GM23248 (cell line): Measurements from ENCODE around the gene ICA1. TPM values are rescaled to one million over a fixed set of nuclear protein-coding genes. Genes with fewer than 3 reads are reported as not detected.
A peak's percentile ranks its signal among the peaks of the same experiment; 100 is the strongest.

Source experiments
- DNase-seq: peaks from one replicate; pipeline ENCODE4 v3.0.0-alpha.2; 2015
- H2AFZ ChIP-seq: fragments of 200-600 bp; sonication (generic); 2 replicates; pipeline ENCODE4 v1.6.1; 2016; ENCODE audit warnings: antibody characterized with exemption
- H3F3A ChIP-seq: fragments of 200-600 bp; sonication (generic); 2 replicates; pipeline ENCODE4 v1.6.1; 2016; ENCODE audit warnings: mild to moderate bottlenecking, antibody characterized with exemption, mixed run types; ENCODE audit not compliant: insufficient read depth
- H3K27ac ChIP-seq: fragments of 200-600 bp; sonication (generic); 2 replicates; pipeline ENCODE4 v1.5.1; 2016; ENCODE audit warnings: mild to moderate bottlenecking
- H3K27me3 ChIP-seq: fragments of 200-600 bp; sonication (generic); replicated peaks from 2 replicates; pipeline ENCODE4 v1.6.1; 2016; ENCODE audit warnings: mild to moderate bottlenecking; ENCODE audit not compliant: insufficient read depth
- H3K36me3 ChIP-seq: fragments of 200-600 bp; sonication (generic); 2 replicates; pipeline ENCODE4 v1.6.1; 2016; ENCODE audit warnings: low read depth, mild to moderate bottlenecking
- H3K4me1 ChIP-seq: fragments of 200-600 bp; sonication (generic); 2 replicates; pipeline ENCODE4 v1.6.1; 2016; ENCODE audit warnings: mild to moderate bottlenecking; ENCODE audit not compliant: insufficient read depth
- H3K4me2 ChIP-seq: fragments of 200-600 bp; sonication (generic); one replicate; pipeline ENCODE4 v1.6.1; 2016; ENCODE audit warnings: mild to moderate bottlenecking; ENCODE audit not compliant: unreplicated experiment
- H3K4me3 ChIP-seq: fragments of 200-600 bp; sonication (generic); 2 replicates; pipeline ENCODE4 v1.5.1; 2016; ENCODE audit warnings: mild to moderate bottlenecking
- H3K79me2 ChIP-seq: fragments of 200-600 bp; sonication (generic); 2 replicates; pipeline ENCODE4 v1.6.1; 2016; ENCODE audit warnings: mild to moderate bottlenecking; ENCODE audit not compliant: insufficient read depth
- H3K9ac ChIP-seq: fragments of 200-600 bp; sonication (generic); 2 replicates; pipeline ENCODE4 v1.6.1; 2016; ENCODE audit warnings: mild to moderate bottlenecking
- H3K9me2 ChIP-seq: fragments of 200-600 bp; sonication (generic); 2 replicates; pipeline ENCODE4 v1.6.1; 2016; ENCODE audit warnings: mixed run types, mild to moderate bottlenecking, moderate library complexity; ENCODE audit not compliant: insufficient read depth
- H3K9me3 ChIP-seq: fragments of 200-600 bp; sonication (generic); one replicate; pipeline ENCODE4 v1.6.1; 2017; ENCODE audit warnings: low read depth
- H4K20me1 ChIP-seq: fragments of 200-600 bp; sonication (generic); 2 replicates; pipeline ENCODE4 v1.6.0; 2016; ENCODE audit not compliant: insufficient read depth
- EZH2 ChIP-seq: fragments of 200-600 bp; sonication (generic); IDR thresholded peaks from 2 replicates; pipeline ENCODE4 v1.6.1; 2018; ENCODE audit warnings: antibody characterized with exemption, mild to moderate bottlenecking; ENCODE audit not compliant: insufficient read depth, poor library complexity, severe bottlenecking
- EZH2phosphoT487 ChIP-seq: fragments of 200-600 bp; sonication (generic); IDR thresholded peaks from 2 replicates; pipeline ENCODE4 v1.6.1; 2018; ENCODE audit warnings: antibody characterized with exemption, moderate library complexity, mild to moderate bottlenecking, low read depth; ENCODE audit not compliant: insufficient read depth
- WGBS, 2 experiments: methylation state at CpG; one replicate each; pipeline ENCODE4 v1.1.6; 2015 to 2017; ENCODE audit warnings: low lambda C conversion rate in 2 of 2, low coverage in 1 of 2; ENCODE audit errors: missing lambda C conversion rate in 2 of 2; 5-methylcytosine and 5-hydroxymethylcytosine counted together
- in situ Hi-C: fragments of 300-500 bp; cut with MboI; formaldehyde crosslinking; loops from 2 replicates; pipeline ENCODE4 v1.15.0; 2020
- polyA plus RNA-seq: library from polyadenylated mRNA; unstranded; fragments of >200 nt; fragmentation: Nextera tagmentation; extraction: Ambion mirVana; gene quantifications from 2 replicates; pipeline ENCODE4 v1.2.1, GENCODE V29; 2016
- total RNA-seq: library from RNA; depleted of rRNA; stranded (reverse); fragments of >200 nt; shearing (Covaris generic); gene quantifications from 2 replicates; pipeline ENCODE4 v1.2.3, GENCODE V29; 2014

The ICA1 gene
- total and polyA plus RNA-seq, 2 experiments from 2014 or later, result not detected

GRCh38 chr7:8220376-8221100 lies 41.4 kb downstream of the ICA1 start:
- TF ChIP-seq EZH2phosphoT487 (no peak), EZH2 (no peak)
- Histone ChIP-seq H3K36me3 (no peaks in the 10 kb centered on the region), H3K27ac (no peak overlapping the region), H3K9ac (no peak overlapping the region), H3K4me2 (no peak overlapping the region), H3K4me1 (no peaks in the 10 kb centered on the region), H3K4me3 (no peak overlapping the region), H4K20me1 (no peaks in the 10 kb centered on the region), H3F3A (no peaks in the 10 kb centered on the region), H3K9me3 (no peaks in the 10 kb centered on the region), H3K27me3 (no peaks in the 10 kb centered on the region), H2AFZ (no peak overlapping the region), H3K9me2 (no peaks in the 10 kb centered on the region), H3K79me2 (no peaks in the 10 kb centered on the region)
- in situ Hi-C loops, result loop anchor here (25.0 kb wide), 2 partner anchors 808 to 1258 kb away; no protein-coding TSS in a partner anchor
- WGBS, 2 experiments, result 69 to 70% methylated on average over 7 of the region's 7 CpGs
- DNase-seq, result no peak

GRCh38 chr7:8217200-8218068 lies 44.5 kb downstream of the ICA1 start:
- peak overlapping the region; percentile 40 for H3K4me2 ChIP-seq
- no peak overlapping the region for H3K9ac ChIP-seq
- no peaks in the 10 kb centered on the region for H4K20me1 ChIP-seq
- H2AFZ ChIP-seq, result 0 out of 2 replicates have a peak overlapping the region, but pooled peaks have one; percentile 47
- H3K4me3 ChIP-seq, result no peak overlapping the region
- DNase-seq, result peak; percentile 81
- no peaks in the 10 kb centered on the region for H3K4me1 ChIP-seq
- H3K9me2 ChIP-seq, result no peaks in the 10 kb centered on the region
- H3K27me3 ChIP-seq, result peaks cover 4% of the 10 kb centered on the region
- no peaks in the 10 kb centered on the region for H3K79me2 ChIP-seq
- in situ Hi-C loops, result loop anchor here (25.0 kb wide), 2 partner anchors 805 to 1255 kb away; no protein-coding TSS in a partner anchor
- no peaks in the 10 kb centered on the region for H3K36me3 ChIP-seq
- TF ChIP-seq EZH2phosphoT487 (no peak), EZH2 (no peak)
- no peak overlapping the region for H3K27ac ChIP-seq
- no peaks in the 10 kb centered on the region for H3F3A ChIP-seq
- no peaks in the 10 kb centered on the region for H3K9me3 ChIP-seq
- 29 to 30% methylated on average over 7 of the region's 7 CpGs for WGBS, 2 experiments

- TF ChIP-seq EZH2phosphoT487 (no peak), EZH2 (no peak)
- 40 to 48% methylated on average over 3 of the region's 3 CpGs for WGBS, 2 experiments
- no peaks in the 10 kb centered on the region for H3K9me2 ChIP-seq
- H3F3A ChIP-seq, result no peaks in the 10 kb centered on the region
- no peaks in the 10 kb centered on the region for H4K20me1 ChIP-seq
- no peak overlapping the region for H3K27ac ChIP-seq
- no peaks in the 10 kb centered on the region for H3K79me2 ChIP-seq
- H3K4me3 ChIP-seq, result no peak overlapping the region
- no peak overlapping the region for H2AFZ ChIP-seq
- no peak overlapping the region for H3K9ac ChIP-seq
- no peak for DNase-seq
- in situ Hi-C loops, result loop anchor here (25.0 kb wide), 2 partner anchors 804 to 1254 kb away; no protein-coding TSS in a partner anchor
- H3K4me1 ChIP-seq, result no peaks in the 10 kb centered on the region
- H3K36me3 ChIP-seq, result no peaks in the 10 kb centered on the region
- no peak overlapping the region for H3K4me2 ChIP-seq
- peaks cover 4% of the 10 kb centered on the region for H3K27me3 ChIP-seq
- H3K9me3 ChIP-seq, result no peaks in the 10 kb centered on the region
Observed at GRCh38 chr7:8216334-8216690, 45.7 kb downstream of the ICA1 start.

GRCh38 chr7:8215648-8216333 lies 46.2 kb downstream of the ICA1 start:
- WGBS, 2 experiments, result 58 to 59% methylated on average over 6 of the region's 6 CpGs
- TF ChIP-seq EZH2phosphoT487 (no peak), EZH2 (no peak)
- H3K4me3 ChIP-seq, result no peak overlapping the region
- peaks cover 4% of the 10 kb centered on the region for H3K27me3 ChIP-seq
- no peak overlapping the region for H2AFZ ChIP-seq
- H3K36me3 ChIP-seq, result no peaks in the 10 kb centered on the region
- H3K4me1 ChIP-seq, result no peaks in the 10 kb centered on the region
- in situ Hi-C loops, result loop anchor here (25.0 kb wide), 2 partner anchors 803 to 1253 kb away; no protein-coding TSS in a partner anchor
- no peak overlapping the region for H3K27ac ChIP-seq
- H3K79me2 ChIP-seq, result no peaks in the 10 kb centered on the region
- no peak for DNase-seq
- no peaks in the 10 kb centered on the region for H3F3A ChIP-seq
- no peak overlapping the region for H3K9ac ChIP-seq
- H3K4me2 ChIP-seq, result no peak overlapping the region
- no peaks in the 10 kb centered on the region for H4K20me1 ChIP-seq
- H3K9me2 ChIP-seq, result no peaks in the 10 kb centered on the region
- H3K9me3 ChIP-seq, result no peaks in the 10 kb centered on the region
